ENCODE results near the gene PGA5.

PGA5 gene

GRCh38 chr11:61294717-61295595, 54.0 kb downstream of the PGA5 start, which contains the start of gene VWCE:
TSS of gene VWCE (minus strand) at chr11:61295316. CDS start at chr11:61295037, 279 bp downstream.
- peak within 1 kb of the TSS; percentile 82 for H3K23ac ChIP-seq (ENCODE audit: low read depth, low read length, poor library complexity)
- peaks cover 0 to 3% of the 10 kb centered on the region in 2 donors for H3K9me3 ChIP-seq (replicated peaks in 1 of 2; ENCODE audit: control insufficient read depth in 2 of 2, insufficient read depth in 1 of 2, low read depth in 1 of 2, low read length in 2 of 2)
- peaks cover 4% of the 10 kb centered on the region for H3K79me1 ChIP-seq (ENCODE audit: low read depth, low read length)
- H3K4me3 ChIP-seq (ENCODE audit: low read length in 2 of 2), result peak within 1 kb of the TSS; percentile 48 to 86
- peak; percentile 72 for DNase-seq (ENCODE audit: low spot score)
- H3K4me2 ChIP-seq (ENCODE audit: insufficient read depth, low read length, poor library complexity, severe bottlenecking), result peak within 1 kb of the TSS; percentile 98
- H4K8ac ChIP-seq (ENCODE audit: low read depth, low read length), result peak within 1 kb of the TSS; percentile 87
- H3K36me3 ChIP-seq (replicated peaks in 1 of 2; ENCODE audit: control insufficient read depth in 2 of 2, insufficient read depth in 2 of 2, low read length in 2 of 2), result peaks cover 18 to 37% of the 10 kb centered on the region in 2 donors
- peaks cover 12 to 38% of the 10 kb centered on the region in 2 donors for H3K4me1 ChIP-seq (ENCODE audit: control insufficient read depth in 2 of 2, insufficient read depth in 1 of 2, low read depth in 1 of 2, low read length in 2 of 2)
- peak within 1 kb of the TSS; percentile 63 for H2BK120ac ChIP-seq (ENCODE audit: low read depth, low read length)
- peak within 1 kb of the TSS; percentile 93 for H4K91ac ChIP-seq (ENCODE audit: low read depth, low read length, poor library complexity)
- H2AFZ ChIP-seq (ENCODE audit: low read length), result peak within 1 kb of the TSS; percentile 74
- H3K4ac ChIP-seq (ENCODE audit: low read length), result no peak within 1 kb of the TSS
- peak within 1 kb of the TSS; percentile 96 for H3K9ac ChIP-seq (ENCODE audit: low read depth, low read length, poor library complexity)
- peaks cover 0 to 3% (median 0%) of the 10 kb centered on the region in 3 experiments for H3K27me3 ChIP-seq (ENCODE audit: control insufficient read depth in 3 of 3, insufficient read depth in 3 of 3, low read depth in 1 of 3, low read length in 3 of 3)
- H3K14ac ChIP-seq (ENCODE audit: low read length), result peak within 1 kb of the TSS; percentile 97
- H2BK5ac ChIP-seq (ENCODE audit: low read length), result peak within 1 kb of the TSS; percentile 85
- peak within 1 kb of the TSS; percentile 63 for H2BK12ac ChIP-seq (ENCODE audit: low read length)
- H2AK5ac ChIP-seq (ENCODE audit: low read depth, low read length), result peak within 1 kb of the TSS; percentile 94
- peak within 1 kb of the TSS; percentile 91 for H2BK15ac ChIP-seq (ENCODE audit: low read length)
- peak within 1 kb of the TSS; percentile 98 for H3K18ac ChIP-seq (ENCODE audit: low read length)
- WGBS, 2 donors (ENCODE audit: extremely low coverage in 2 of 2, insufficient read length in 2 of 2, insufficient replicate concordance in 1 of 2), result no CpG with 5 or more reads among the region's 97 CpGs
- peak within 1 kb of the TSS; percentile 74 for H3K27ac ChIP-seq (replicated peaks; ENCODE audit: low read length)

- Histone ChIP-seq H3K9ac (ENCODE audit: low read depth, low read length, poor library complexity) (peak overlapping the region; percentile 89), H3K18ac (ENCODE audit: low read length) (peak overlapping the region; percentile 96), H3K27ac (replicated peaks; ENCODE audit: low read length) (no peak overlapping the region), H2BK12ac (ENCODE audit: low read length) (no peak overlapping the region), H3K79me1 (ENCODE audit: low read depth, low read length) (peaks cover 4% of the 10 kb centered on the region), H3K4me2 (ENCODE audit: insufficient read depth, low read length, poor library complexity, severe bottlenecking) (peak overlapping the region; percentile 98), H2BK15ac (ENCODE audit: low read length) (peak overlapping the region; percentile 91), H3K27me3 (ENCODE audit: control insufficient read depth in 3 of 3, insufficient read depth in 3 of 3, low read depth in 1 of 3, low read length in 3 of 3) (peaks cover 0 to 3% (median 0%) of the 10 kb centered on the region in 3 experiments), H3K23ac (ENCODE audit: low read depth, low read length, poor library complexity) (peak overlapping the region; percentile 82), H2AFZ (ENCODE audit: low read length) (no peak overlapping the region), H2BK120ac (ENCODE audit: low read depth, low read length) (peak overlapping the region; percentile 61), H2AK5ac (ENCODE audit: low read depth, low read length) (peak overlapping the region; percentile 94), H4K8ac (ENCODE audit: low read depth, low read length) (no peak overlapping the region), H3K4me3 (ENCODE audit: low read length in 2 of 2) (peak overlapping the region in 1 of 2 donors; percentile 86), H2BK5ac (ENCODE audit: low read length) (no peak overlapping the region), H3K14ac (ENCODE audit: low read length) (no peak overlapping the region), H3K4ac (ENCODE audit: low read length) (no peak overlapping the region), H3K4me1 (ENCODE audit: control insufficient read depth in 2 of 2, insufficient read depth in 1 of 2, low read depth in 1 of 2, low read length in 2 of 2) (peaks cover 12 to 38% of the 10 kb centered on the region in 2 donors), H3K36me3 (replicated peaks in 1 of 2; ENCODE audit: control insufficient read depth in 2 of 2, insufficient read depth in 2 of 2, low read length in 2 of 2) (peaks cover 24 to 43% of the 10 kb centered on the region in 2 donors), H4K91ac (ENCODE audit: low read depth, low read length, poor library complexity) (peak overlapping the region; percentile 93), H3K9me3 (replicated peaks in 1 of 2; ENCODE audit: control insufficient read depth in 2 of 2, insufficient read depth in 1 of 2, low read depth in 1 of 2, low read length in 2 of 2) (peaks cover 0 to 3% of the 10 kb centered on the region in 2 donors)
- DNase-seq (ENCODE audit: low spot score), result no peak
- no CpG with 5 or more reads among the region's 12 CpGs for WGBS, 2 donors (ENCODE audit: extremely low coverage in 2 of 2, insufficient read length in 2 of 2, insufficient replicate concordance in 1 of 2)
Observed at GRCh38 chr11:61295596-61295926, 54.6 kb downstream of the PGA5 start.

DNA sequence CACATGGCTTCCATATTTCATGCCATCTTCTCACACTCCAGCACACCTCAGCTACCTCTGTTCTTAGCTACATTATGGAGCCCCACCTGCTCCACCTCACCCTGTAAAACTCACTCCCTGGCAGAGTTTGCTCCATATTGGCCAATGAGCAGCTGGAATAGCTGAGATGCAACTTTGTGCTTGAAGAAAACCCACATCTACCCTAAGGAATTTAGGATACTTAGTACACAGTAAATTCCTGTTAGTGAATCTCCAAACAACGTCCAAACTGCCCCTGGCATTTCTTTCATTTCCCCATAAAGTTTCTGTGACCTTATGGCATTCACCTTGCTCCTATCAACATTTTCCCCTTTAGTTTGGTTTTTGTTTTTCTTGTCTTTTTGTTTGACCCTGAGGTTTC, 56.4 kb downstream of the PGA5 start:
- no peak overlapping the region for H2AFZ ChIP-seq (ENCODE audit: low read length)
- H2BK12ac ChIP-seq (ENCODE audit: low read length), result no peak overlapping the region
- H3K9ac ChIP-seq (ENCODE audit: low read depth, low read length, poor library complexity), result no peak overlapping the region
- H3K27ac ChIP-seq (replicated peaks; ENCODE audit: low read length), result no peak overlapping the region
- peaks cover 12 to 38% of the 10 kb centered on the region in 2 donors for H3K4me1 ChIP-seq (ENCODE audit: control insufficient read depth in 2 of 2, insufficient read depth in 1 of 2, low read depth in 1 of 2, low read length in 2 of 2)
- H3K18ac ChIP-seq (ENCODE audit: low read length), result no peak overlapping the region
- H3K14ac ChIP-seq (ENCODE audit: low read length), result no peak overlapping the region
- H3K4ac ChIP-seq (ENCODE audit: low read length), result no peak overlapping the region
- H4K8ac ChIP-seq (ENCODE audit: low read depth, low read length), result no peak overlapping the region
- peaks cover 0 to 3% (median 0%) of the 10 kb centered on the region in 3 experiments for H3K27me3 ChIP-seq (ENCODE audit: control insufficient read depth in 3 of 3, insufficient read depth in 3 of 3, low read depth in 1 of 3, low read length in 3 of 3)
- no peak for DNase-seq (ENCODE audit: low spot score)
- H4K91ac ChIP-seq (ENCODE audit: low read depth, low read length, poor library complexity), result no peak overlapping the region
- H2BK15ac ChIP-seq (ENCODE audit: low read length), result no peak overlapping the region
- peaks cover 32 to 61% of the 10 kb centered on the region in 2 donors for H3K36me3 ChIP-seq (replicated peaks in 1 of 2; ENCODE audit: control insufficient read depth in 2 of 2, insufficient read depth in 2 of 2, low read length in 2 of 2)
- no peak overlapping the region for H3K4me3 ChIP-seq (ENCODE audit: low read length in 2 of 2)
- H3K79me1 ChIP-seq (ENCODE audit: low read depth, low read length), result peaks cover 3% of the 10 kb centered on the region
- H3K9me3 ChIP-seq (replicated peaks in 1 of 2; ENCODE audit: control insufficient read depth in 2 of 2, insufficient read depth in 1 of 2, low read depth in 1 of 2, low read length in 2 of 2), result peaks cover 0 to 3% of the 10 kb centered on the region in 2 donors
- no peak overlapping the region for H2BK120ac ChIP-seq (ENCODE audit: low read depth, low read length)
- no peak overlapping the region for H3K4me2 ChIP-seq (ENCODE audit: insufficient read depth, low read length, poor library complexity, severe bottlenecking)
- H2BK5ac ChIP-seq (ENCODE audit: low read length), result no peak overlapping the region
- no CpG with 5 or more reads among the region's 1 CpG for WGBS, 2 donors (ENCODE audit: extremely low coverage in 2 of 2, insufficient read length in 2 of 2, insufficient replicate concordance in 1 of 2)
- H2AK5ac ChIP-seq (ENCODE audit: low read depth, low read length), result no peak overlapping the region
- H3K23ac ChIP-seq (ENCODE audit: low read depth, low read length, poor library complexity), result no peak overlapping the region

- Histone ChIP-seq H4K91ac (ENCODE audit: low read depth, low read length, poor library complexity) (no peak overlapping the region), H2BK12ac (ENCODE audit: low read length) (no peak overlapping the region)
- no peak for DNase-seq (ENCODE audit: low spot score)
Observed at GRCh38 chr11:61297746-61298145, 56.8 kb downstream of the PGA5 start.

More at GRCh38 chr11:61297746-61298145, 56.8 kb downstream of the PGA5 start:
- H3K36me3 ChIP-seq (replicated peaks in 1 of 2; ENCODE audit: control insufficient read depth in 2 of 2, insufficient read depth in 2 of 2, low read length in 2 of 2), result peaks cover 33 to 65% of the 10 kb centered on the region in 2 donors
- no peak overlapping the region for H2AK5ac ChIP-seq (ENCODE audit: low read depth, low read length)
- peaks cover 0 to 3% of the 10 kb centered on the region in 2 donors for H3K9me3 ChIP-seq (replicated peaks in 1 of 2; ENCODE audit: control insufficient read depth in 2 of 2, insufficient read depth in 1 of 2, low read depth in 1 of 2, low read length in 2 of 2)
- H3K4me3 ChIP-seq (ENCODE audit: low read length in 2 of 2), result no peak overlapping the region
- no peak overlapping the region for H2BK5ac ChIP-seq (ENCODE audit: low read length)
- peak overlapping the region; percentile 4 for H3K27ac ChIP-seq (replicated peaks; ENCODE audit: low read length)
- no peak overlapping the region for H2BK120ac ChIP-seq (ENCODE audit: low read depth, low read length)
- H4K8ac ChIP-seq (ENCODE audit: low read depth, low read length), result no peak overlapping the region
- no peak overlapping the region for H3K4me2 ChIP-seq (ENCODE audit: insufficient read depth, low read length, poor library complexity, severe bottlenecking)
- no peak overlapping the region for H3K9ac ChIP-seq (ENCODE audit: low read depth, low read length, poor library complexity)
- peaks cover 10 to 38% of the 10 kb centered on the region in 2 donors for H3K4me1 ChIP-seq (ENCODE audit: control insufficient read depth in 2 of 2, insufficient read depth in 1 of 2, low read depth in 1 of 2, low read length in 2 of 2)
- no peak overlapping the region for H3K23ac ChIP-seq (ENCODE audit: low read depth, low read length, poor library complexity)
- no peak overlapping the region for H3K4ac ChIP-seq (ENCODE audit: low read length)
- no peak overlapping the region for H3K14ac ChIP-seq (ENCODE audit: low read length)
- H3K79me1 ChIP-seq (ENCODE audit: low read depth, low read length), result no peaks in the 10 kb centered on the region
- H2BK15ac ChIP-seq (ENCODE audit: low read length), result no peak overlapping the region
- H3K27me3 ChIP-seq (ENCODE audit: control insufficient read depth in 3 of 3, insufficient read depth in 3 of 3, low read depth in 1 of 3, low read length in 3 of 3), result peaks cover 0 to 3% (median 0%) of the 10 kb centered on the region in 3 experiments
- H2AFZ ChIP-seq (ENCODE audit: low read length), result no peak overlapping the region
- no CpG with 5 or more reads among the region's 5 CpGs for WGBS, 2 donors (ENCODE audit: extremely low coverage in 2 of 2, insufficient read length in 2 of 2, insufficient replicate concordance in 1 of 2)
- H3K18ac ChIP-seq (ENCODE audit: low read length), result no peak overlapping the region
